AG20443 (cell line): ENCODE results near the gene DVL1.
"Not testable (repeated sequence)": the region's sequence is repeated elsewhere in the genome, so short reads cannot be mapped to it uniquely, and the experiment has no call there.

Source experiments
- DNase-seq: peaks from one replicate; pipeline ENCODE4 v3.0.0; 2012; ENCODE audit warnings: low spot score, mixed read lengths

DVL1 gene

DNA sequence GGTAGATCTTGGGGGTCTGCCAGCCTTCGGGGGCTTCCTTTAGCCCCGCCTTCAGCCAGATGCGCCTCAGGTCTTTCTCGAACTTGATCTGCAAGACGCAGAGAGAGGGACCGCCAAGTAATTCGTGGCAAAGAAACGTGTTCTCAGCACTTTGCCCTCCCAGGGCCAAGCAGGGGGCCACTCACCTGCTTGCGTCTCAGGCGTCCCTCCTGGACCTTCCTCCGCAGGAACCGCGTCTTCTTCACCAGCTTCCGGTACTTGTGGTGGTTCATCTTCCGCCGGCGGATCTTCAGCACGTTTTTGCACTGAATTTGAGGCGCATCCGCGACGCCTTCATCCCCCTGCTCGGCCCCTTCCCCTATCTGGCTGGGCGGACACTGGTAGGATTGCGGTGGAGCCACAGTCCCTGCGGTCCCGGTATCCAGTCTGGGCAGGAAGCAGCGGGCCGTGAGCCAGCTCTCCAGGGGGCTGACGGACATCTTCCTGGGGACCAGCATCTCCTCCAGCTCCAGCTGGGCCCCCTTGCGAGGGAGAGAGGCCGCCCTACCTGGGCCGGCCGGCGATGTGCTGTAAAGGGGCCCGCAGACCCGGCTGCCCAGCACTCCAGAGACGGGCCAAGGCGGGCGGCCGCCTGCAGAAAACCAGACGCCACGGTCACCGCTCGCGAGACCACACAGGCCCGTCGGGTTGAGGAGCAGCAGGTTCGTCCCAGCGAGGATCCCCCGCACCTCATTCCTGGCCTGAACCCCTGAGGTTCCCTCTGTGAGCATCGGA, 24.8 kb upstream of the DVL1 start:
- DNase-seq = no peak

DNA sequence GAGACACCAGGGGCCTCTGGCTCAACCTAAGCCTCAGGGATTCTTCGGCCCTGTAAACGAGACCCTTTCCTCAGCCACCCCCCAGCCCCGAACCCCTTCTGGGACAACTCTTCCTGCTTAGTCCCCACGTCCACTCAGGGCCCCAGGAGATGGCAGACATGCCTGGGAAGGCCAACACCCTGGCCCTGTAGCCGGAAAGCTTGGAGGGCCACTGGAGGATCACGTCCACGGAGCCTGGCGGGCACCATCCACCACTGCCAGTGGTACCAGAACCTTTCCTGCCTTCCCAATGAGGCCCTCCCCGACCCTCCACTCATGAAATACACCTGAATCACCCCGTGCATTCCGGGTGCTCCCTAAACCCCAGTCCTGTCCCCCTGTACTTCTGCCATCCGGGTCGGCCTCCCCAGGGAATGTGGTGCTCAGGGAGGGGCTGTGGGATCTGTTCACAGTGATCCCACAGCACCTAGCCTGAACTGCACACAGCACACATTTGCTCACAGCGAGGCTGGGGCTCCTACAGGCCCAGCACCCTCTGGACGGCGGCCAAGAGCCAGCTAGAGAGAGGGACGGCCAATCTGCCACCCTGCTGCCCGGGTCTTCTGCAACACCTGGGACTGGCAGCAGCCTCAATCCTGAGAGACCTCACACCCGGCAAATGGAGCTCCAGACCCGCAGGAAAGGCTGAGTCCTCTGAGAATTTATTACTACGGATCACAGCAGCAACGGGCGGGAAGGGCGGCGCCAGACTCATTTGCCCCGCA, 24.0 kb upstream of the DVL1 start:
- no peak for DNase-seq

DNA sequence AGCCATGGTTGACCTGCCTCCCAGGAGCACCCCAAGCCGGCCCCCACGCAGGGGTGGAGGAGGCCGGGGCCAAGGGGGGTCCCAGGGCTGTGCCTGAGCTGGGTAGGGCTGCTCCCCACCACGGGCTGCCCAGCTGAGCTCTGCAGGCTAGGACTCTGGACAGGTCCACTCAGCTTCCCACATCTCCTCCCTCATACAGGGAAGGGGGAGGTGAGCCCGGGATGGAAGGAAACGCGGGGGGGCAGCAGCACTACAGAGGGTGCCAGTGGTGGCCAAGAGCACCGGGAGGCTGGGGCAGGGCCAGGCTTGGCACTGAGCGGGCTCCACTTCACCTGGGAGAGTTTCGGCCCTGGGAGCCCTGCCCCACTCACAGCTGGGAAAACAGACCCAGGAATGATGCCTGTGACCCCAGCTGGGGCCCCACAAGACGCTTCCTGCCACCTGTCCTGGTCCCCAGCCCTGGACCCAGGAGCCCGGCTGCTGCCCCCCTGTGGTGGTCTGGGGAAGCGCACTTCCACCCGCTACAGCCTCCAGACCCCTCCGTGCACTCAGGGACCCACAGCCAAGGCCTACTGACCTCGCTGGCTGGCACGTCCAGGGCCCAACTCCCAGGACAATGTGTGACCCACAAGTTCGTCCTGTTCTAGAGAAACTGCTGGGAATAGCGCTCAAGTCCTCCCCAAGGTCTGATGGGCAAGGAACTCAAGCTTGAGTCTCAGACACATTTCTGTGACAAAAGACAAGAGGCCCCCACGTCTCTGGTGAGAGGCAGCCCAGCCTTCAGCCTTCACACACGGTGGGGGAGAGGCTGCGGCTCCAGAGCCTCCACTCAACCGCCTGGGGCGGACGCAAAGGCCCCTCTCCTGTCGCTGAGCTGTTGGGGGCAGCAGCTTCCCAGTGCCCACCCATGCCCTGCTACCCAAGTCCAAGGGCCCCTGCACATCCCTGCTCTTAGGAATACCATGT, 22.8 kb upstream of the DVL1 start:
- peak; percentile 79 for DNase-seq

DNA sequence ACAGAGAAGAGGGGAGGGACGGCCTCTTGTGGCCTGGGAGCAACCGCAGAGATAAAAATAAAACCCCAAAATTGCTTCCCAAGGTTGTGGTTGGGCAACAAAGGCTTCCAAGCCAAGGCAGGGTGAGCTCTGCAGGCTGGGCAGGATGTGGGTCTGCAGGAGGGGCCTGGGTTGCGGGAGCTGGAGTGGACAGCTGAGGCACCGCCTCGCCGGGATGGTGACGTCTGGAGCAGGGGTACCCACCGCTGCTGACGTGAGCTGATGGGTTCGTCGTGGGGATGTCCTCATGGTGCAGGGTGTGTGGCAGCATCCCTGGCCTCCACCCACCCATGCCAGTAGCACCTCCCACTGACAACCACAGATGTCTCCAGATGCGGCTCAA, 22.1 kb upstream of the DVL1 start:
- DNase-seq = peak; percentile 41

DNA sequence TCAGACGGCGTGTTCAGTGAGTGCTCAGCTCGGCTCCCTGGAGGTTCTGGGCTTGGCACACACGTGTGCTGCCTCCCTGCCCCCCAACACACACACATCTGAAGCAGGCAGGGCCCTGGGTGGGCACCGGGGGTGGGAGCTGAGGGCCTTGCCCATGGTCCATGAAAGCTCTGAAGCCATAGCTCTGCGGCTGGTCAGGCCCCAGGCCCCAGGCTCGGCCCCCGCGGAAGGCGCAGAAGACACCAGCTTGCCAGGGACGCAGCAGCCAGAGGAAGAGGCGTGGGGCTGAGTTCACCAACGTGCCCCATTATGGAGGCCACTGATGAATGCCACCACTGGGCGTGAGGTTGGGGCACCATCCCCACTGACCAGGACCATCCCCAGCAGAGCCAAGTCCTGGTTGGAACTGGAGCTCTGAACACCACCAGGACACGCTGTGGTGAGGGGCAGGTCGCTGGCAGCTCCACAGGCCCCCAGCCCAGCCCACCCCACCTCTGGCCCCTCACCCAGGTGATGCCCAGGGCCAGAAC, 21.6 kb upstream of the DVL1 start:
- no peak for DNase-seq

DNA sequence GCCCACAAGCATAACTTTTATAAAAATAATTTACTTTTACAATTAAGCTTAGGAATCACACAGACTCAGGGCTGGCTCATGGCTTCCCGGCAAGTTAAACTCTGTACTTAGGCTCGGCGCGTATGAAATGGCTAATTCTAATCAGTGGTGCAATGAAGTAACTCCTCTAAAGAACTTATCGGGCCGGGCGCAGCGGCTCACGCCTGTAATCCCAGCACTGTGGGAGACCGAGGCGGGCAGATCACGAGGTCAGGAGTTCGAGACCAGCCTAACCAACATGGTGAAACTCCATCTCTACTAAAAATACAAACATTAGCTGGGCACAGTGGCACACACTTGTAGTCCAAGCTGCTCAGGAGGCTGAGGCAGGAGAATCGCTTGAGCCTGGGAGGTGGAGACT, 20.9 kb upstream of the DVL1 start:
- not testable (repeated sequence) for DNase-seq

DNA sequence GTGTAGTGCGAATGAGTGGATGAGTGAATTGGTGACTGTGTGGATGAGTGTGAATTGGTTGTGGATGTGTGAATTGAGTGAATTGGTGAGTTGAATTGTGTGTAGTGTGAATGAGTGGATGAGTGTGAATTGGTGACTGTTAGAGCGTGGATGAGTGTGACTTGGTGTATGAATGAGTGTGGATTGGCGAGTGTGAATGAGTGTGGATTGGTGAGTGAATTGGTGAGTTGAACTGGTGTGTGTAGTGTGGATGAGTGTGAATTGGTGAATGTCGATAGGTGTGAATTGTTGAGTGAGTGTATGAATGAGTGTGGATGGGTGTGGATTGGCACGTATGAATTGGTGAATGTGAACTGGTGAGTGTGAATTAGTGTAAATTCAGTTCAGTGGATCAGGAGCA, 18.1 kb upstream of the DVL1 start:
- no peak for DNase-seq

DNA sequence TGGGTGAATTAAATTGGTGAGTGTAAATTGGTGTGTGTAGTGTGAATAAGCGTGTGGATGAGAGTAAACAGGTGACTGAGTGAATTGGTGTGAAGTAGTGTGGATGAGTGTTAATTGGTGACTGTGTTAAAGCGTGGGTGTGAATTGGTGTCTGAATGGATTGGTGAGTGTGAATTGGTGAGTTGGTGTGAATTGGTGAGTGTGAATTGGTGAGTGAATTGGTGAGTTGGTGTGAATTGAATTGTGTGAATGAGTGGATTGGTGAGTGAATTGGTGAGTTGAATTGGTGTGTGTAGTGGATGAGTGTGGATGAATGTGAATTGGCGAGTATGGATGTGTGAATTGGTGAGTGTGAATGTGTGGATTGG, 17.5 kb upstream of the DVL1 start:
- DNase-seq = no peak

DNA sequence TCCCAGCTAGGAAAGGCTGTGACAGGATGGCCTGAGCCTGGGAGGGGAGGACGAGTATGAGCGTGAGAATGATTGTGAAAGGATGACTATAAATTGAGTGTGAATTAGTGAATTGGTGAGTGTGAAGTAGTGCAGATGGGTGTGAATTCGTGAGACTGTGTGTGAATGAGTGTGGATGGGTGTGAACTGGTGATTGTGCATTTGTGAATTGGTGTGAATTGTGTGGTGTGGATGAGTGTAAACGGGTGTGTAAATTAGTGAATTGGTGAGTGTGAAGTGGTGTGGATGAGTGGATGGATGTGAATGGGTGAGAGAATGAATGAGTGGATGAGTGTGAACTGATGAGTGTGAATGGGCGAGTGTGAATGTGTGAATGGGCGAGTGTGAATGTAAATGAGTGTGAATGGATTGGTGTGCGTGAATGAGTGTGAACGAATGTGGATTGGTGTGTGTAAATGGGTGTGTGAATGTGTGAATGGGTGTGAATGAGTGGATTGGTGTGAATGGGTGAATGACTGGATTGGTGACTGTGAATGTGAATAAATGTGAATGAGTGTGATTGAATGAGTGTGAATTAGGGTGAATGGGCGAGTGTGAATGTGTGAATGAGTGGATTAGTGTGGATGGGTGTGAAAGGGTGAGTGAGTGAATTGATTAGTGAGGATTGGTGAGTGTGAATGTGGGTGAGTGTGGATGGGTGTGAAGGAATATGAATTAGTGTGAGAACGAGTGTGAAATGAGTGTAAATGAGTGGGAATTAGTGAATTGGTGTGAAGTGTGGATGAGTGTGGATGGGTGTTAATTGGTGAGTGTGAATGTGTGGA, 16.9 kb upstream of the DVL1 start:
- no peak for DNase-seq

DNA sequence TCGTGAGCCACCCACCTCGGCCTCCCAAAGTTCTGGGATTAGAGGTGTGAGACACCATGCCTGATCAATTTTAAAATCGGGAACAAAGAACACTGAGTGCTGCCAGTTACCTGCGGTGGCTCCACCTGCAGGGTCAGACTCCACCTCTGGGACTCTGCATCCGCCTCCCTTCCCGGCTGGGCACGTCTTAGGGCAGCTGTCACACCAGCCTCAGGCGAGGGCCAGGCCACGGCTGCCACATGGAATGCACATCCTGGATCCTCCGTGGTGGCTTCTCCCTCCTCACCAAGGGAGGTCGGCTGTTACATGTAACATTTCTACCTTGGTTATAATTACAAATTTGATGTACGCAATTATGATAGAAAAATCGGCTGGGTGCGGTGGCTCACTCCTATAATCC, 15.0 kb upstream of the DVL1 start:
- DNase-seq = no peak

DNA sequence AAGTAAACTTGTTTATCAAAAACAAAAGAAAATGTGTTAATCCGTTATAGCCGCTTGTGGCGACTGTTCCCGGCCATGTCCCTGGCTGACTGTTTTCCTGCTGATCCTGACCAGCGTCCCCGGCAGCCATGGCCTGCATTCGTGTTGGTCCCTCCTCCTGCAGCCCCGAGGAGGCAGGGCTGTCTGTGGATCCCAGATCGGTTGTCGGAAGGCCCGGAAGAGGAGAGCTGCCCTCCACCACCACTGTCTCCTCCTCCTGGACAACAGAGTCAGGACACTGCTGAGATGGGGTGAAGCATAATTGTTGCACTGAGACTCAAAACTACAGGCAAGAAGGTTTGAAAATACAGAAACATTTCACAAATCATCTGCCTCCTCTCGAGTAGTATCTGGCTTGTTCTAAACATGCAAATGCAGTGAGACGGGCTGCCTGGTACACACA, 12.8 kb upstream of the DVL1 start:
- DNase-seq = peak; percentile 85

DNA sequence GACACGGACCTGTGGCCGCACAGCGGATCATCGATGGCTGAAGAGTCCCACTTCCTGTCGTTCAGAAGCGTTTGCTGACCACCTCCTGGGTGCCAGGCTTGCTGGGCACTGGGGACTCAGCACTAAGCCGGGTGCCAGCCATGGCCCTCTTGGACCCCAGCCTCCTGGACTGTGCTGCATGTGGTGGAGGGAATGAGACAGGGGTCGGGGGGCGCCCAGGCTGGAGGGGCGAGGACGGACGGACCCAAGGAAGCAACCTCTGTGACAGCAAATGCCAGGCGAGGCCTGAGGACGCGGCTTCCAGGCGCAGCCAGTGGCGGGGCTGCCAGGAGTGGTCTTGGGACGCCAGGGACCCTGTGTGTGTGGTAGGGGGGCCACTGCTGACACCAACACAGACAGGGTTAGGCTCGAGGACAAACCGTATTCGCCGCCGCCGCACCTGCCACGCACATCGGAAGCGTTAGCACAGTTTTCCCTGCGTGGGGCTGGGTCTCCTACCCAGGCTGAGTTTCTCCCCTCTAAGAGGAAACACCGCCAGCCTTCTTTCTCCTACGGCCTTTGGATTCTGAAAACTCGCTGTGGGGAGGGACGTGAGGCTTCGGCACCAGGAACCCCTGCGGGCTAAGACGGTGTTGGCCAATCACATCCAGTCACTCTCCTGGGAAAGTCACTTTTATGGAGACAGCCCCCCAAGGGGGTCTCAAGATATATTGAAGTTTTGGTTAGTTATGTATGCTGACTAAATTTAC, 12.2 kb upstream of the DVL1 start:
- no peak for DNase-seq

DNA sequence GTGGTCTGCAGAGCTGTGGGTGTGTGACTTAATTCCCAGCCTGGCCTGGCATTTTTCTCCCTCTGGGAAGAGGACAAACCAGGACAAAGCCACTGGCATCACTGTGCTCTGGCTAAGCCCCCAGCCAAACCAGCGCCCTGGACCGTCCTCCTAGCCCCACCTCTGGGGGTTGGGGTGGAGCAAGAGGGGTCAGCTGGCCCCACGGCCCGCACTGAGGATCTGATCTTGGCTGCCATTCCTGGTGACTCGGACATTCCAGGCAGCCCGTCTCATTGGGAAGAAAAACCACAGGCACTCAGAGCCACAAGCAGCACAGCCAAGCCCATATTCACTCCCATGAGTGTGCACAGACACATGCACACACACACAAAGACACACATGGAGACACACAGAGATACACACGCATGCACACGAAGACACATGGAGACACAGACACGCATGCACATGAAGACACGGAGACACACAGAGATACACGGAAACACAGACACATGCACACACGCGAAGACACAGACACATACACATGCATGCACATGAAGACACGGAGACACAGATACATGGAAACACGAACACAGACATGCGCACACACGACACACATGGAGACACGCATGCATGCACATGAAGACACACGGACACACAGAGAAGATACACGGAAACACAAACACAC, 11.4 kb upstream of the DVL1 start:
- DNase-seq = peak; percentile 93

DNA sequence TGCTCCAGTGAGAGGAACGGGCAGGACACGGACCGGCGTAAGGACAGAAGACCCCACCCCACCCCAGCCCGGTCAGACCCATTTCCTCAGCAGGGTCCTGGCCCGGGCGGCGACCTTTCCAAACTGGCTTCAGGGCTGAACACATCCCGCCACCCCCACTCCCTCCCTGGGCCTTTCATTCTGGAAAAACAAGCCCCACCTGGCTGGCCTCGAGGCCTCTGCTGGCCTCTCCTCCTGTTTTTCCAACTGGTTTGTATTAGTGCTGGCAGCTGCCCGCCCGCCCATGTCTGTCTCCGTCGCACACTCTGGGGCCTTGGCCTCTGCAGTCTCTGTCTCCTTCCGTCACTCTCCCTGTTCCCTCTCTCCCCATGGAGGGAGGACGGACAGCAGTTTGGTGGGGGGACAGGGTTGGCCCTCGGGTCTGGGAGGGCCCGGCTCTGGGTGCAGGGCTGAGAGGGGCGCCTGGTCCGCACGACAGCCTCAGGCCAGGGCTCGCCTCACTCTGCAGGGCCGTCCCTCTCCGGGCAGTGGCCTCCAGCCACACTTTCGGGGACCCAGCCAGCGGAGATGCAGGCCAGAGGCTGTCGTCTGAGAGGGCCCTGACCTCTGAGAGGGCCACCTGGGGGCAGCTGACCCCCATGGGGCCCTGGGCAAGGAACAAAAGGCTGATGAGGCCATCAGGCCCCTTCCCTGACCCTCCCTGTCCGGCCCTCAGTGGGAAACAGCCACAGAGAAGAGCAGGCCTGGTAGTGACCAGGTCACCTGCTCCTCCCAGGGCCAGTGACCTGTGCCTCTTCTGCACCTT, 10.6 kb upstream of the DVL1 start:
- peak; percentile 69 for DNase-seq

DNA sequence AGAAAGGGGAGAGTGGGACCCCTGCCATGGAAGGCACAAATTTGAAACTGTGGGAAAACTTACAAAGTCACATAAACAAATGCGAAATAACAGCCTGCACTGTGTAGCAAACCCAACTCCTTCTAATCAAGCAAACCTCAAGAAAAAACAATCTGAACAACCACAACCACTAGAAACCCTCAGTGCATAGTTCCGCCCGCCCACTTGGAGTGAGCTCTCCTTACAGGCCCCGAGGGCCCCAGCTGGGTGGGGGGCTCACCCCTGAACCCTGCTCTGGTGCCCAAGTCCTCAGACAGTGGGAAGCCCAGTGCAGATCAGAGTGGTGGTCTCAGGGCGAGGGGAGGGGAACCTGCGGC, 10.1 kb upstream of the DVL1 start:
- DNase-seq = peak; percentile 52

DNA sequence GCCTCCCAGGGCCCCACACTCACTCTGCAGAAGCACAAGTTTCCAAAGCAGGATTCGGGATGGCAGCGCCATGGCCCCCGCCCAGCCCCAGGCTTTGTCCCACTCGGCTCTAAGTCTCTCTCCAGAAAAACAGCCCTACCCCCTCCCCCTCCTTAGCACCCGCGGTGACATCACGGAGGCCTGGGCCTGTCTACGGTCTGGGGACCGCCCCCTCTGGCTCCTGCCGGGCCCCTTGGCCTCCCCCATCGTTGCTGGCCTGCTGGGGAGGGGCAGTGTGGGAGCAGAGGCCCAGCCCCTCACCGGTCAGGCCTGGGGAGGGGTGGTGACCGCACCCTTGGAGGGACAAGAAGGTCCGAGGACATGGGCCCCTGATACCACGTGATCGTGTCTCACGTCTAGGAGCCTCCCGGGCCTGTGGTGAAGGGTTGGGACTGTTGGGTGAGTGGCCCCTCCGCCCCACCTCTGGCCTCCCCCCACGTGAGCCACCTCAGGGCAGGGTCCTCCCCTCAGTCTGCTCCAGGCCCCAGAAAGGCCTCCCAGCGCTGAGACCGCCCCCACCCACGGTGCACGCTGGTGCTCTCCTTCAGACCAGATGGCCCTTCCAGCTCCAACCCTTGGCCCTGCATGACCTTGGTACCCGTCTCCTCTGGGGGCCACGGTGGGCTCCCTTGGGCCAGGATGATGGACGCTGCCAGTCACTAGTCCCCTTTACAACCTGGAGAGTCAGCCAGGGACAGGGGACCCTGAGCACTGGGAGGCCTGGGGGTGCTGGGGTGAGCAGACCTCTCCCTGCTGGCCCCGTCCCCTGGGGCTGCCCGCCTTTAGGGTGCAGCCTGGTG, 9.4 kb upstream of the DVL1 start, which contains the start of gene MXRA8:
MXRA8 (minus strand) TSS at position 123 of the 839 bp plus-strand sequence; CDS start at position 72, 51 bp downstream.
- peak; percentile 89 for DNase-seq

DNA sequence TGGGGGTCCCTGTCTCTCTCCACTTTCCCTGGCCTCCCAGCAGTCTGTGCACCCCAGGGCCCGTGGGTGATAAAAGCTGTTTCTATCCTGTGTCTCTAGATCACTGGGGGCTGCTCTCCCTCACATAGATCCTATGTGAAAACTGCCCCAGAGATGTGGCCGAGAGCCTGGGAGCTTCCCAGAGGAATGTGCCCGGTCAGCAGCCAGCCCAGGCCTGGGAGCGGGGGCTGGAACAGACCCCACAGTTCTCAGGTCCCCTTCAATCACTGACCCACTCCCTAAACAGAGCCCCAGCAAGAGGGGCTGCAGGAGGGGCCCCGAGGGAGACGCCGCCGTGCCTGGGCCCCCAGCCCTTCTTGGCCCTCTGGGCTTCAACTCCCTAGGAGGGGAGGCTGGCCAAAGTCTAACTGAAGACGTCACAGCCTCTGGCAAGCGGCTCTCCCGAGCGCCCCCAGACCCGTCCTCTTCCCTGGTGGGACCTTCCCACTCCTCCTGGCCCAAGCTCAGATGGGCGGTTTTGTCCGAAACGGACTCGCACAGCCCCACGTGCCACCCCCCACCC, 8.7 kb upstream of the DVL1 start:
- DNase-seq = peak; percentile 39
